SJCRH30 (cell line): ENCODE measurements around the gene LHFPL2. TPM values are rescaled to one million over a fixed set of nuclear protein-coding genes. Genes with fewer than 3 reads are reported as not detected.
"Not testable (repeated sequence)": the region's sequence is repeated elsewhere in the genome, so short reads cannot be mapped to it uniquely, and the experiment has no call there.

Experiments used
- DNase-seq, 2 experiments: peaks; one replicate each; pipeline ENCODE4 v3.0.0-alpha.2; 2015 to 2020
- H3K27ac ChIP-seq: fragments of 250-450 bp; sonication (Bioruptor Pico); 2 replicates; pipeline ENCODE4 v1.5.1; 2020; ENCODE audit warnings: mild to moderate bottlenecking, moderate library complexity
- H3K27me3 ChIP-seq: fragments of 250-450 bp; sonication (Bioruptor Pico); 2 replicates; pipeline ENCODE4 v1.5.1; 2020; ENCODE audit warnings: mild to moderate bottlenecking, moderate library complexity
- H3K36me3 ChIP-seq: fragments of 250-450 bp; sonication (Bioruptor Pico); 2 replicates; pipeline ENCODE4 v1.5.1; 2020; ENCODE audit warnings: mild to moderate bottlenecking, moderate library complexity
- H3K4me1 ChIP-seq: fragments of 250-450 bp; sonication (Bioruptor Pico); 2 replicates; pipeline ENCODE4 v1.5.1; 2020; ENCODE audit warnings: mild to moderate bottlenecking, moderate library complexity
- H3K4me3 ChIP-seq: fragments of 250-450 bp; sonication (Bioruptor Pico); 2 replicates; pipeline ENCODE4 v1.5.1; 2020; ENCODE audit warnings: mild to moderate bottlenecking, moderate library complexity
- H3K9me3 ChIP-seq: fragments of 250-450 bp; sonication (Bioruptor Pico); replicated peaks from 2 replicates; pipeline ENCODE4 v1.5.1; 2020; ENCODE audit warnings: mild to moderate bottlenecking, moderate library complexity
- total RNA-seq: library from RNA; depleted of rRNA; stranded (reverse); fragments of >200 nt; shearing (Covaris generic); gene quantifications from 2 replicates; pipeline ENCODE4 v1.2.3, GENCODE V29; 2014

The LHFPL2 gene
- total RNA-seq, 1 experiment from 2014 or later: 21.7 TPM

- Histone ChIP-seq H3K27me3 (no peaks in the 10 kb centered on the region), H3K4me3 (no peak overlapping the region), H3K4me1 (no peaks in the 10 kb centered on the region), H3K9me3 (no peaks in the 10 kb centered on the region), H3K36me3 (no peaks in the 10 kb centered on the region), H3K27ac (no peak overlapping the region)
- no peak for DNase-seq
Measured at GRCh38 chr5:78471896-78472295, 176.7 kb downstream of the LHFPL2 start.

DNA sequence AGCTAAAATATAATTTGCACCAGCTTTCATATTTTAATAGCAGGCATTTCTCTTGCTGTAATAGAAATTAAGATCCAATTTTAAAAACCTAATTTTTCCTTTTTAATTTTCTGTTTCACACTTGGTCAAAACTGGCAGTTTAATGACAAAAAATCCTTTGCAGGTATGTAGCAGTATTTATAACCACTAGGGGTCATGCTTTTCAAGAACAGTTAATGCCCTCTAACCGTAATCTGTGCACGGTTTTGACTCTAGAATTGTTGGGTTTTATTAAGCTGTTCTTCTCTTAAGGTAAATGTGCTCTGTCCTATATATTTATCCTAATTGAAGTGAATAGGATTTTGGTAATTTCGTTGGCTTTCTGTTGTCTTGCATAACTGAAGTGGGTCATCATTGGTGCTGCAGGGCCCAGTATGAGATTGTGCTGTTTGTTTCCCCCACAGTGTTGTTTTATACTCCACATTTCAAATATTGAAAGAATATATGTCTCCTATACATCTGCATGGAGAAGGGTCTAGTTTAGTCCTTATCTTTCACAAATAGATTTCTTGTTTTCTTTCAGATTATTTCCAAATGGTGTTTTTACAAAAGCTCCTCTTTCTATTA lies 180.7 kb downstream of the LHFPL2 start:
- no peaks in the 10 kb centered on the region for H3K4me1 ChIP-seq
- no peaks in the 10 kb centered on the region; the same call in 1 of the 2 replicates for H3K36me3 ChIP-seq
- peak; percentile 9 to 64 for DNase-seq
- no peak overlapping the region for H3K27ac ChIP-seq
- H3K27me3 ChIP-seq: no peaks in the 10 kb centered on the region
- no peak overlapping the region for H3K4me3 ChIP-seq
- no peaks in the 10 kb centered on the region for H3K9me3 ChIP-seq

DNA sequence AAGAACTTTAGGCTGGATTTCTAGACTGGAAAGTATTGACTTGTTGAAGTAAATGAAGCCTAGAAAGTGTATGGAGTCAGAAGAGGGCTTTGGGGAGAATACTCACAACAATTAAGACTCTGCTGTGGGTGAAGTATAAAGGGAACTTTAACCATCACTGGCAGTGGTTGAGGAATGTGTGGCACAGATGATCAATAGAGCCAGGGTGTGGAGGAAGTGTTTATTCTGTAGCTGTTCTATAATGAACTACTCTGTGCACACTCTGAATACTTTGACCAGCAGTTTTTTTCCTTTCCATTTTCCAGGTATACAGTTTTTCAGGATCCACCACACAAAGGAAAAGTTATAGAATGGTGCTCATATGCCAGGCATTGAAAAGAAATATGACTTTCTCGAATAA lies 181.4 kb downstream of the LHFPL2 start:
- H3K4me3 ChIP-seq: no peak overlapping the region
- DNase-seq: no peak
- no peaks in the 10 kb centered on the region; the same call in 1 of the 2 replicates for H3K36me3 ChIP-seq
- no peaks in the 10 kb centered on the region for H3K9me3 ChIP-seq
- no peaks in the 10 kb centered on the region for H3K27me3 ChIP-seq
- H3K4me1 ChIP-seq: no peaks in the 10 kb centered on the region
- H3K27ac ChIP-seq: no peak overlapping the region

DNA sequence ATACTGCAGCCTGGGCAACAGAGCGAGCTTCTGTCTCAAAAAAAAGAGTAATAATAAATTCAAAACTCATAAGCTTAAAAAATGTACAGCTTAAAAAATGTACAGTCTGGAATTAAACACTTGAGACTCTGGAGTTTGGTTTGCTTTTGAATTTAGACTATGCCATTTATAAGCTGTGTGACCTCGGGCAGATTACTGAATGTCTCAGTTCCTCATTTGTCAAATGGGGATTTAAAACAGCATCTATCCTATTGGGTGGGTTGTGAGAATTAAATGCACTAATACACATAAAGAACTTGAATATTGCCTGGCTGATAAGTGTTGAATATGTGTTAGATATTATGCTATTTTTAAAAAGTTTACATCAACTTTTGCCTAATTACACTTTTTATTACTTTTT lies 189.7 kb downstream of the LHFPL2 start:
- H3K4me1 ChIP-seq: no peaks in the 10 kb centered on the region
- H3K27me3 ChIP-seq: no peaks in the 10 kb centered on the region
- no peak overlapping the region for H3K4me3 ChIP-seq
- H3K36me3 ChIP-seq: no peaks in the 10 kb centered on the region
- H3K27ac ChIP-seq: no peak overlapping the region
- H3K9me3 ChIP-seq: no peaks in the 10 kb centered on the region
- no peak for DNase-seq

DNA sequence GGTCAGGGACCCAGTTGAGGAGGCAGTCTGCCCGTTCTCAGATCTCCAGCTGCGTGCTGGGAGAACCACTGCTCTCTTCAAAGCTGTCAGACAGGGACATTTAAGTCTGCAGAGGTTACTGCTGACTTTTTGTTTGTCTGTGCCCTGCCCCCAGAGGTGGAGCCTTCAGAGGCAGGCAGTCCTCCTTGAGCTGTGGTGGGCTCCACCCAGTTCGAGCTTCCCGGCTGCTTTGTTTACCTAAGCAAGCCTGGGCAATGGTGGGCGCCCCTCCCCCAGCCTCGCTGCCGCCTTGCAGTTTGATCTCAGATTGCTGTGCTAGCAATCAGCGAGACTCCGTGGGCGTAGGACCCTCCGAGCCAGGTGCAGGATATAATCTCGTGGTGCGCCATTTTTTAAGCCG lies 191.1 kb downstream of the LHFPL2 start:
- not testable (repeated sequence) for H3K4me1 ChIP-seq, H3K27ac ChIP-seq, H3K36me3 ChIP-seq, DNase-seq, H3K4me3 ChIP-seq, H3K27me3 ChIP-seq, H3K9me3 ChIP-seq

DNA sequence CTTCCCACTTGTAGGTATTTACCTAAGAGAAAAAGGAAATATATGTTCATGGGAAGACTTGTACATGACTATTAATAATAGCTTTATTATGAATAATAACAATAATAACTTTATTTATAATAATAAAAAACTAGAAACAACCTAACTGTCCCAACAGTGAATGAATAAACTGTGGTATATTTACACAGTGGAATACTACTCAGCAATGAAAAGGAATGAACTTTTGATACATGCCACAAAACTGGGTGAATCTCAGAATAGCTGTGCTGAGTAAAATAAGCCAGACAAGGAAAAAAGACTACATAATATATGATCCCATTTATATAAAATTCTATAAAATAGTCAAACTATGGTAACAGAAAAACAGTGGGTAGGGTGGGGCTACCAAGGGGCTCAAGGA lies 199.5 kb downstream of the LHFPL2 start:
- no peaks in the 10 kb centered on the region for H3K27me3 ChIP-seq
- H3K36me3 ChIP-seq: no peaks in the 10 kb centered on the region; the same call in 1 of the 2 replicates
- no peak for DNase-seq
- peaks cover 4% of the 10 kb centered on the region; the same call in 1 of the 2 replicates for H3K9me3 ChIP-seq
- no peak overlapping the region for H3K4me3 ChIP-seq
- H3K27ac ChIP-seq: no peak overlapping the region
- H3K4me1 ChIP-seq: no peaks in the 10 kb centered on the region

DNA sequence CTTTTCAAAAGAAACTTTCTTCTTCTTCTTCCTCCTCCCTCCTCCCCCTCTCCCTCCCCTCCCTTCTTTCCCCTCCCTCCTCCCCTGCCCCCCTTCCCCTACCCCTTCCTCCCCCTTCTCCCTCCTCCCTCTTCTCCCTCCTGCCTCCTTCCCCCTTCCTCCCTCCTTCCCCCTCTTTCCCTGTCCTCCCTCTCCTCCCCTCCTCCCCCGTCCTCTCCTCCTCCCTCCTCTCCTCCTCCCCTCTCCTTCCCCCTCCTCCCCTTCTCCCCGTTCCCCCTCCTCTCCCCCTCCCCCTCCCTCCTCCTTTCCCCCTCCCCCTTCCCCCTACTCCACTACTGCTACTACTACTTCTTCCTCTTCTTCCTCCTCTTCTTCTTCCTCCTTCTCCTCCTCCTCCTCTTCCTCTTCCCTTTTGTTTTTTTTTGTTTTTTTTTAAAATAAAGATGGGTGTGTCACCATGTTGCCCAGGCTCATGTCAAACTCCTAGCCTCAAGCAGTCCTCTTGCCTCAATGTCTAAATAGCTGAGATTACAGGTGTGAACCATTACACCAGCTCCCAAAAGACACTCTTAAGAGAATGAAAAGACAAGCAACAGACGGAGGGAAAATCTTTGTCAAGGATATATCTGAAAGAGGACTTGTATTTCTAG lies 200.7 kb downstream of the LHFPL2 start:
- DNase-seq: no peak
- H3K27me3 ChIP-seq: no peaks in the 10 kb centered on the region
- H3K27ac ChIP-seq: no peak overlapping the region
- no peak overlapping the region for H3K4me3 ChIP-seq
- H3K4me1 ChIP-seq: no peaks in the 10 kb centered on the region
- no peaks in the 10 kb centered on the region; the same call in 1 of the 2 replicates for H3K36me3 ChIP-seq
- peaks cover 4% of the 10 kb centered on the region; the same call in 1 of the 2 replicates for H3K9me3 ChIP-seq
